EL (cell line): ENCODE data around the gene AUTS2.

Source experiments
- DNase-seq: peaks from one replicate; pipeline ENCODE4 v3.0.0-alpha.2; 2016

The AUTS2 gene

GRCh38 chr7:70374772-70375533 is 776.7 kb downstream of the AUTS2 start:
- no peak for DNase-seq

GRCh38 chr7:70376561-70377031 is 778.3 kb downstream of the AUTS2 start:
- DNase-seq: no peak

- DNase-seq: no peak
These were observed 779.7 kb downstream of the AUTS2 start for GRCh38 chr7:70377957-70378356.

GRCh38 chr7:70379210-70379609 is 780.9 kb downstream of the AUTS2 start:
- DNase-seq: no peak

DNA sequence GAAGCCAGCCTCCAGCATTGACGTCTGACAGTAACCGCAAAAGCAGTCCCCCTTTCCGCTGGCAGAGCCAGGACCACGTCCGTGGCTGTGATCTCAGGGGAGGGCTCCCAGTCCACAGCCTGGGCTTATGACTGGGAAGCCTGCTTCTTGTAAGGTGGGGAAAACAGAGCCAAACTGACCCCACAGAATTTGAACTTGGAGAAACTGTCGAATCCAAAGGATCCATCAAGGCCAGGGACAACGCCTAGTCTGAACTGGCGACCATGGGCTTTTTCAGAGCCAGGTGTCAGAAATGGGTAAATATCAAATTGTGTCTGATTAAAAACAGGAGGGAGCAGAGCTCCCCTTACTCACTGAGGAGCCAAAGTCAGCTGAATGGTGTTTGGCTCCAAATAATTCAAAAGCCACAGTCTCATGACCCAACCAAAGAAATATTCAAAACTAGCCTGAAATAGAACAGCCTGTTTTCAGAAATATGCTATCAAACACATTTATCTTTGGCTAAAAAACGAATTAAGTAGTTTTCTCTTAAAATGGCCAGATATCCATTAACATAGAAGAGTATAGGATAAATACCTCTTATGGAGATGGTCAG is 782.2 kb downstream of the AUTS2 start:
- DNase-seq: no peak

GRCh38 chr7:70383066-70383782 is 784.9 kb downstream of the AUTS2 start:
- DNase-seq: no peak

DNA sequence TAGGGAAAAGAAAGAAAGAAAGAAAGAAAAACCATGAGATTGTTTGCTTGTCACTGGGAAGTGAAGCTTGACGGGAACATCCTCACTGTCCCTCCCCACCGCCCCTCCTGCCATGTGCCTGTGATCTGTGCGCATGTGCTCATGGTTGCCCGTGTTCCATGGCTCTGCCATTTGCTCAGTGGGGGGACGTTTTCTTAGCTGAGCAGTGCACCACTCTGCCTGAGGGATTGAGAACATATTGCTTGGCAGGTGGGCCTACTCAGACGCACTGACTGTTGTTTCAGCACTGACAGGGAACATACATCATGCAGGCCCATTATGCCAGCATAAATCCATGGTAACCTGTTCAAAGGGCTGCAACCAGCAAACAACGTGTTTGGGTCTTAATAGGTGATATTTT is 785.7 kb downstream of the AUTS2 start:
- no peak for DNase-seq

DNA sequence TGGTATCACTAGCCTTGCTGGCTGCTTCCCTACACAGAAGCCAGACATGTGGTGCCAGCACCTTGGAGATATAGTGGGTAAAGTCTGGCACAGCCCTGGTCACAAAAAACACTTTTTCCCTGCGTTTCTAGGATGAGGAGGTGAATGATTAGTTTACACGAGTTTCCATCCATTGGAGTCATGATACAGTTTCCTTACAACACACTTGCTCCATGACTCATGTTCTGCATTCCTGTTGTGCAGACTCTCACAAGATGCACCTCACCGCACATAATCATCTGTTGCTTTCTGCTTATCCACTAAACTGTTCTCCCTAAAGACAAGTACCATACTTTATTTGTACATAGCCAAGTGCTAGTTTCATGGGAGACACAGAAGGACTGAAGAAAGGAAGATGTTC is 786.6 kb downstream of the AUTS2 start:
- DNase-seq: no peak

DNA sequence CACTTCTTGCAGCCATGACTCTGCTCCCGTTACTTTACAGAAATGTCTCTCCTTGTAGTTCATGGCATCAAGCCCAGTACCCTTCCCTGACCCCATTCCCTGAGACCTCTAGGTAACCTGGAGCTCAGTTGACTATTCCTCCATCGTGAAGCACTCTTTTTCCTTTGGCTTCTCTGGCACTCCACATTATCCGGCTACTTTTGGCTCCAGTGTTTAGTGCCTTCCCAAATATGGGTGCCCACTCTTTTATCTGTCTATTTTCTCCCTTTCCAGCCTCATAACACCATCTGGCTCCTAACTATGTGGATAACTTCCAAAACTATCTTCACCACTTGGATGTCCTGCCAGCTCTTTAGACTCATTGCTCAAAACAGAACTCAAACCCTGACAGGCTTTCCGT is 788.9 kb downstream of the AUTS2 start:
- DNase-seq: no peak

- no peak for DNase-seq
These were observed 791.4 kb downstream of the AUTS2 start for GRCh38 chr7:70389531-70390151.

- no peak for DNase-seq
These were observed 792.0 kb downstream of the AUTS2 start for GRCh38 chr7:70390251-70390650.

GRCh38 chr7:70392256-70392876 is 794.1 kb downstream of the AUTS2 start:
- DNase-seq: no peak

DNA sequence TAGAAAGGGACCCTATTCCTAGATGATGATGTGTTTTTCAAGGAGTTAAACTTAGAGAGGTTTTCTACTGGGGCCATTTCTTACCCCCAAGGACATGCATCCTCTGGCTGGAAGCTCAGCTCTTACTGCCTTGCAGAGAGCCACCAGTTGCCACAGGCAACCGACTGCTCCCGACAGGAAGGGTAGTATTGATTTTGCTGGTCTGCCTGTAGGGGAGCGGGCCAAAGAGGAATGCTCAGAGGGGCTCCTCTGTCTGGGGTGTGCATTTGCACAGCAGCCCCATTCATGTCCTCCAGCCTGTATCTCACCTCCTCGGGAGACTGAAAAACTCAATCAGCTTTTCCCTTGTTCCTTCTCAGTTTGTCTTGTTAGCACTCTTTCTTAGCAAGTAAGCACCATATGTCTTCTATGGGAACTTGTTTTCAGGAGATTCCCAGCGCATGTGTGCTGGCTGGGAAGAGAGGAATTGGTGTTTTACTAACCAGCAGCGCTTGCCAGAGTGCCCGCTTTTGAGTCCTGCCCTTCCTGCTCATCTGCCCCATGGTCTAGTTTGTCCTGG is 794.7 kb downstream of the AUTS2 start:
- DNase-seq: no peak

DNA sequence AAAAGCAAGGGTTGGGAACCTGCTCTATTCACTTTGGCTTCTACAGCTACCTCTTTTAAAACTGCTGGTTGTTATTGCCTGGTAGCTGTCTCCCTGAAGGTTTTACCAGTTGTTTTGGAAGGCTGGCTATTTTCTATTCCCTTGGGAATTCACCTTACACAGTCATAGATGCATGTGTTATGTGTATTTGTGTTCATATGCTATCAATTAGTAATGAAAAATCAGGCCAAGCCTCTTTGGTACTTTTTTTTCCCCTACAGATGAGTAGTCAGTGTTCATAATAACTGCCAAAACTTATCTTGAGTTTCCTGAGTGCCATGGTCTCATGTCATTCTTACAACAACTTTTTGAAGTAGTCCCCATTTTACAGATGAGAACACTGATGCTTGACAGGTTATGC is 795.7 kb downstream of the AUTS2 start:
- DNase-seq: no peak

GRCh38 chr7:70400829-70401380 is 802.6 kb downstream of the AUTS2 start:
- DNase-seq: no peak

- DNase-seq: no peak
These were observed 803.8 kb downstream of the AUTS2 start for GRCh38 chr7:70402069-70402468.

- DNase-seq: no peak
These were observed 807.0 kb downstream of the AUTS2 start for GRCh38 chr7:70405241-70405640.

DNA sequence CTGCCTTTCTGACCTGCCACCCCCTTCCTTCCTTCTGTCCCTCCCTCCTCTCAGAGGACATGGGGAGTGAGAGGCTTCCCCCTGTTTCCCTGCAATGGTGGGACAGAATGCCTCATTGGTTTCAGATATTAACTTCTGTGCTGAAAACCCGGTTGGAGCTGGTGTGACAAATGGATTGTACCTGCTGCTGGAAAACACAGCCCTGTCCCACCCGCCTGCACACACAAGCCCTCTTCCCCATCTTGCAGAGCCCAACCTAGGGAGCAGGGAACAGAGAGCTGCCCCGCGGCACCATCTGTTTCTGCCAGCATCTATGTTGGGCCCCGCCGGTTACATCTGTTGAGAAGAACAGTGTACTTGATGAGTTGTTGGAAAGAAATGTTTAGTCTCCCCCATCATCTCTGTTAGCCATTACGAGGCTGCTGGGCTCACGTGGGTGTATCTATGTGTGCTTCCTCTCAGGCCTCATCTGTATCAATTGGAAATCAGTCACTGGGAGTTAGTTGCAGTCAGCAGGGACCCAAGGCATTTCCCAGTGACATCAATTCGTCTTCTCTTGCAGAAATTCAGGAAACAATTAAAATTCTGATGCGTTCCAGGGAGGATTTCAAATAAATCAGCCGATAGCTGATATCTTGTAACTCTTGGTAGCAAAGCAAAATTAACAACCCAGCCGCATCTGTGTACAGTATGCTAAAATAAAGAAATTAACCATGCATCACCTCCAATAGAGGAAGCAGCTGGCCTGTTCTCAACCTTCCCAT is 808.1 kb downstream of the AUTS2 start:
- DNase-seq: no peak

DNA sequence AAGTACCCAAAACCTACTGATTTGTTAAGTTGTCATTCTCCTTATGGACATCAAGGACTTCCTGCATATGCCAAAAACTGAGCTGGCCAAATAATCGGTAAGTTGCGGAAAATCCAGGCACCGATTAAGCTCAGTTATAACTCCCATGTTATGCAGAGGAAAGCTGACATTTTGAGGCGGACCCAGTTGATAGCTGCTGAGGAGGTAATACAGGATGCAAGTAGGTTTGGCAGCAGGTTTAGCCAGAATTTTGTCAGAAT is 808.6 kb downstream of the AUTS2 start:
- DNase-seq: no peak

GRCh38 chr7:70408477-70408876 is 810.2 kb downstream of the AUTS2 start:
- no peak for DNase-seq

DNA sequence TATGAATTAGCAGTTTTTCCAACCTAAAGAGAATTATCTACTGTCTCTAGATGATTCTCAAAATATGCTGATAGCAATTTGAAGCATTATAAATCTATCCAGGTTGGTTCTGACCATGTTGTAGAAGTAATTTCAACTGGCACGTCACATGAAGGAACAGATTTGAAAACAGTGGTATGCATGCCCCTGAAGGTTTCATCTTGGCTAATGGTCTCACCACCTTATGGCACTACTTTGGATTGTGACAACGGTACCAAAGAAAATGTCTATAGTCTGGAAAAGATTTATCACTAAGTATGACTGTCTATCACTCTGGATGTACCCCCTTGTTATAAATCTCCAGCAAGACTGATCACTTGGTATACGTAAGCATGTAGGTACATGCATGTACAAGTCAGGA is 810.6 kb downstream of the AUTS2 start:
- DNase-seq: no peak
